Urinary bladder (tissue), 4 donors: ENCODE results near the gene RHEB. TPM values are rescaled to one million over a fixed set of nuclear protein-coding genes. Genes with fewer than 3 reads are reported as not detected.

Experiments
- DNase-seq: peaks from one replicate; pipeline ENCODE4 v3.0.0-alpha.2; 2015; ENCODE audit errors: extremely low spot score
- H3K27ac ChIP-seq: one replicate; pipeline ENCODE4 v1.5.1; 2013; ENCODE audit warnings: low read depth, mild to moderate bottlenecking, moderate library complexity
- H3K36me3 ChIP-seq: one replicate; pipeline ENCODE4 v1.6.1; 2013; ENCODE audit warnings: mild to moderate bottlenecking, moderate library complexity; ENCODE audit not compliant: insufficient read depth
- H3K4me1 ChIP-seq: one replicate; pipeline ENCODE4 v1.6.1; 2013; ENCODE audit warnings: mild to moderate bottlenecking, moderate library complexity; ENCODE audit not compliant: insufficient read depth
- H3K4me3 ChIP-seq: one replicate; pipeline ENCODE4 v1.5.1; 2013; ENCODE audit warnings: low read depth, low read length
- WGBS: extraction: QIAGEN DNeasy Blood & Tissue Kit; methylation state at CpG from one replicate; pipeline ENCODE4 v1.1.7; 2013; 5-methylcytosine and 5-hydroxymethylcytosine counted together
- polyA plus RNA-seq: library from polyadenylated mRNA; stranded (reverse); fragments of 200-250 nt; gene quantifications from one replicate; pipeline ENCODE4 v1.2.3, GENCODE V29; 2013
- total RNA-seq: library from RNA; depleted of rRNA; stranded (reverse); fragments of >200 nt; gene quantifications from one replicate; pipeline ENCODE4 v1.2.3, GENCODE V29; 2014
- donor health status: healthy with polysubstance abuse.
- donor health status: healthy.

The RHEB gene
- total and polyA plus RNA-seq, 2 donors: 109 TPM

GRCh38 chr7:151430391-151431205 is 89.1 kb downstream of the RHEB start:
- 94% methylated on average over 16 of the region's 16 CpGs for WGBS
- no peak overlapping the region for H3K4me3 ChIP-seq
- H3K27ac ChIP-seq: no peak overlapping the region
- no peaks in the 10 kb centered on the region for H3K4me1 ChIP-seq
- no peak for DNase-seq
- H3K36me3 ChIP-seq: no peaks in the 10 kb centered on the region

- WGBS: 64% methylated on average over 10 of the region's 10 CpGs
- H3K4me3 ChIP-seq: no peak overlapping the region
- no peaks in the 10 kb centered on the region for H3K4me1 ChIP-seq
- no peak for DNase-seq
- H3K27ac ChIP-seq: no peak overlapping the region
- H3K36me3 ChIP-seq: no peaks in the 10 kb centered on the region
Observed at GRCh38 chr7:151429560-151430331, 89.9 kb downstream of the RHEB start.

- H3K27ac ChIP-seq: no peak overlapping the region
- no peaks in the 10 kb centered on the region for H3K4me1 ChIP-seq
- WGBS: 94% methylated on average over 5 of the region's 5 CpGs
- no peak overlapping the region for H3K4me3 ChIP-seq
- no peaks in the 10 kb centered on the region for H3K36me3 ChIP-seq
- no peak for DNase-seq
Observed at GRCh38 chr7:151429237-151429559, 90.5 kb downstream of the RHEB start.

GRCh38 chr7:151428378-151429236 is 91.1 kb downstream of the RHEB start:
- no peaks in the 10 kb centered on the region for H3K36me3 ChIP-seq
- 46% methylated on average over 13 of the region's 13 CpGs for WGBS
- H3K4me1 ChIP-seq: no peaks in the 10 kb centered on the region
- H3K4me3 ChIP-seq: no peak overlapping the region
- no peak for DNase-seq
- H3K27ac ChIP-seq: no peak overlapping the region

GRCh38 chr7:151427705-151428377 is 91.9 kb downstream of the RHEB start:
- Histone ChIP-seq H3K27ac (no peak overlapping the region), H3K36me3 (no peaks in the 10 kb centered on the region), H3K4me1 (no peaks in the 10 kb centered on the region), H3K4me3 (no peak overlapping the region)
- WGBS: 81% methylated on average over 10 of the region's 10 CpGs
- DNase-seq: no peak

- H3K36me3 ChIP-seq: no peaks in the 10 kb centered on the region
- H3K27ac ChIP-seq: peak overlapping the region; percentile 46
- no peaks in the 10 kb centered on the region for H3K4me1 ChIP-seq
- DNase-seq: no peak
- H3K4me3 ChIP-seq: no peak overlapping the region
- WGBS: 83% methylated on average over 23 of the region's 23 CpGs
Observed at GRCh38 chr7:151426904-151427704, 92.6 kb downstream of the RHEB start.

GRCh38 chr7:151426441-151426903 is 93.2 kb downstream of the RHEB start:
- H3K36me3 ChIP-seq: no peaks in the 10 kb centered on the region
- 17% methylated on average over 14 of the region's 14 CpGs for WGBS
- DNase-seq: no peak
- no peak overlapping the region for H3K4me3 ChIP-seq
- peak overlapping the region; percentile 85 for H3K27ac ChIP-seq
- H3K4me1 ChIP-seq: no peaks in the 10 kb centered on the region

GRCh38 chr7:151425670-151426440 is 93.8 kb downstream of the RHEB start:
- DNase-seq: no peak
- WGBS: 29% methylated on average over 7 of the region's 7 CpGs

GRCh38 chr7:151424799-151425198 is 94.9 kb downstream of the RHEB start:
- 62% methylated on average over 5 of the region's 5 CpGs for WGBS
- DNase-seq: no peak
- no peak overlapping the region for H3K4me3 ChIP-seq
- no peaks in the 10 kb centered on the region for H3K4me1 ChIP-seq
- no peaks in the 10 kb centered on the region for H3K36me3 ChIP-seq
- no peak overlapping the region for H3K27ac ChIP-seq

More at GRCh38 chr7:151425670-151426440, 93.8 kb downstream of the RHEB start:
- no peaks in the 10 kb centered on the region for H3K36me3 ChIP-seq
- no peaks in the 10 kb centered on the region for H3K4me1 ChIP-seq
- H3K27ac ChIP-seq: peak overlapping the region; percentile 85
- no peak overlapping the region for H3K4me3 ChIP-seq

GRCh38 chr7:151423936-151424335 is 95.8 kb downstream of the RHEB start:
- Histone ChIP-seq H3K4me3 (no peak overlapping the region), H3K4me1 (no peaks in the 10 kb centered on the region), H3K27ac (no peak overlapping the region), H3K36me3 (no peaks in the 10 kb centered on the region)
- 83% methylated on average over 5 of the region's 5 CpGs for WGBS
- no peak for DNase-seq

GRCh38 chr7:151423226-151423625 is 96.5 kb downstream of the RHEB start:
- Histone ChIP-seq H3K27ac (no peak overlapping the region), H3K4me1 (no peaks in the 10 kb centered on the region), H3K36me3 (no peaks in the 10 kb centered on the region), H3K4me3 (no peak overlapping the region)
- no peak for DNase-seq
- 83% methylated on average over 7 of the region's 7 CpGs for whole genome bisulfite sequencing

- no peaks in the 10 kb centered on the region for H3K4me1 ChIP-seq
- H3K27ac ChIP-seq: no peak overlapping the region
- 88% methylated on average over 5 of the region's 5 CpGs for WGBS
- H3K36me3 ChIP-seq: no peaks in the 10 kb centered on the region
- DNase-seq: no peak
- H3K4me3 ChIP-seq: no peak overlapping the region
Observed at GRCh38 chr7:151422212-151422611, 97.5 kb downstream of the RHEB start.
